Stimulated activated naive B cell treated with anti-CD40 and anti-IgM and Interleukin-4, amounts not matched to agents 10 μg/mL and 1 μg/mL and 100 μg/mL, for 72 hours (primary cell): ENCODE results near the gene ABCF3.

ENCODE experiments used
- ATAC-seq, 2 donors: fragments of 150-1000 bp; cut with Tn5 transposase; replicated peaks; 2 replicates each; pipeline ENCODE4 v1.10.0; 2021; ENCODE audit warnings: moderate library complexity in 1 of 2
- DNase-seq: peaks from one replicate; pipeline ENCODE4 v3.0.0; 2021
- H3K27ac Mint-ChIP-seq: one replicate; pipeline ENCODE4 v1.8.0; 2022; ENCODE audit warnings: mild to moderate bottlenecking, mixed read lengths
- H3K27me3 Mint-ChIP-seq, 2 donors: one replicate each; pipeline ENCODE4 v1.8.0; 2022; ENCODE audit warnings: mixed read lengths in 2 of 2
- H3K36me3 Mint-ChIP-seq, 2 donors: one replicate each; pipeline ENCODE4 v1.8.0; 2022; ENCODE audit warnings: mixed read lengths in 2 of 2, mild to moderate bottlenecking in 1 of 2
- H3K4me1 Mint-ChIP-seq, 2 donors: one replicate each; pipeline ENCODE4 v1.8.0; 2022; ENCODE audit warnings: mixed read lengths in 2 of 2, mild to moderate bottlenecking in 1 of 2
- H3K4me3 Mint-ChIP-seq, 2 donors: one replicate each; pipeline ENCODE4 v1.8.0; 2022; ENCODE audit warnings: mild to moderate bottlenecking in 2 of 2, mixed read lengths in 2 of 2, moderate library complexity in 1 of 2
- H3K9me3 Mint-ChIP-seq, 2 donors: one replicate each; pipeline ENCODE4 v1.8.0; 2022; ENCODE audit warnings: mixed read lengths in 2 of 2, mild to moderate bottlenecking in 1 of 2

The ABCF3 gene

GRCh38 chr3:184236636-184237035 is 50.6 kb downstream of the ABCF3 start:
- no peak for DNase-seq
- peaks cover 1% of the 10 kb centered on the region in 2 donors for H3K4me1 Mint-ChIP-seq
- no peaks in the 10 kb centered on the region for H3K36me3 Mint-ChIP-seq
- no peaks in the 10 kb centered on the region for H3K9me3 Mint-ChIP-seq
- no peak for ATAC-seq
- no peak overlapping the region for H3K4me3 Mint-ChIP-seq
- H3K27ac Mint-ChIP-seq = no peak overlapping the region
- H3K27me3 Mint-ChIP-seq = peaks cover 20 to 24% of the 10 kb centered on the region in 2 donors

- Mint-ChIP-seq H3K27ac (no peak overlapping the region), H3K4me1 (no peaks in the 10 kb centered on the region), H3K4me3 (no peak overlapping the region), H3K36me3 (peaks cover 2% of the 10 kb centered on the region in 2 donors), H3K27me3 (peaks cover 14 to 18% of the 10 kb centered on the region in 2 donors), H3K9me3 (no peaks in the 10 kb centered on the region)
- no peak for ATAC-seq
- no peak for DNase-seq
Measured at GRCh38 chr3:184237211-184237610, 51.2 kb downstream of the ABCF3 start.

DNA sequence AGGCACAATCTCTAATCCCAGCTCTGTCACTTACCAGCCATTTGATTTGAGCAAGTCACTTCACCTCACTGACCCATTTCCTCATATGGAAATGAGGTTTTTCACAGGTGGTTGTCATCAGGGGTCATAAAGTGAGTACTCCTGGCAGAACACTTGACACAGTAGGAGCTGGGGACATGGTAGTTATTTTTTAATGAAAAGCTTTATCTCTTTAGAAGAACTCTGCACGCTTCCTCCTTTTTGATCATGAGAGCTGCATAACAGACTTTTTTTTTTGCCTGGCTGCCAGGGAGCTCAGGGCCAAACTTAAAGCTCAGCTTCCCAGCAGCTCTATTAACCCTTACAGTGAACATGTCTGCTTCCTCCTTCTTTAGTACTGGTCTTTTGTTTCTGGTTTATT is 51.8 kb downstream of the ABCF3 start:
- ATAC-seq = no peak
- no peak for DNase-seq
- Mint-ChIP-seq H3K4me3 (no peak overlapping the region), H3K36me3 (peaks cover 6 to 8% of the 10 kb centered on the region in 2 donors), H3K27me3 (peaks cover 8 to 12% of the 10 kb centered on the region in 2 donors), H3K4me1 (no peaks in the 10 kb centered on the region), H3K27ac (no peak overlapping the region), H3K9me3 (no peaks in the 10 kb centered on the region)

- Mint-ChIP-seq H3K4me1 (no peaks in the 10 kb centered on the region), H3K36me3 (peaks cover 8 to 10% of the 10 kb centered on the region in 2 donors), H3K9me3 (no peaks in the 10 kb centered on the region), H3K4me3 (no peak overlapping the region), H3K27me3 (peaks cover 3 to 8% of the 10 kb centered on the region in 2 donors), H3K27ac (no peak overlapping the region)
- DNase-seq = no peak
- ATAC-seq = no peak
Measured at GRCh38 chr3:184238246-184238818, 52.3 kb downstream of the ABCF3 start.

- peaks cover 0 to under 1% of the 10 kb centered on the region in 2 donors for H3K27me3 Mint-ChIP-seq
- no peak for DNase-seq
- H3K4me1 Mint-ChIP-seq = peaks cover 0 to 2% of the 10 kb centered on the region in 2 donors
- H3K36me3 Mint-ChIP-seq = peaks cover 11 to 17% of the 10 kb centered on the region in 2 donors
- H3K9me3 Mint-ChIP-seq = no peaks in the 10 kb centered on the region
- no peak overlapping the region for H3K27ac Mint-ChIP-seq
- no peak for ATAC-seq
- no peak overlapping the region for H3K4me3 Mint-ChIP-seq
Measured at GRCh38 chr3:184239221-184239620, 53.2 kb downstream of the ABCF3 start.

DNA sequence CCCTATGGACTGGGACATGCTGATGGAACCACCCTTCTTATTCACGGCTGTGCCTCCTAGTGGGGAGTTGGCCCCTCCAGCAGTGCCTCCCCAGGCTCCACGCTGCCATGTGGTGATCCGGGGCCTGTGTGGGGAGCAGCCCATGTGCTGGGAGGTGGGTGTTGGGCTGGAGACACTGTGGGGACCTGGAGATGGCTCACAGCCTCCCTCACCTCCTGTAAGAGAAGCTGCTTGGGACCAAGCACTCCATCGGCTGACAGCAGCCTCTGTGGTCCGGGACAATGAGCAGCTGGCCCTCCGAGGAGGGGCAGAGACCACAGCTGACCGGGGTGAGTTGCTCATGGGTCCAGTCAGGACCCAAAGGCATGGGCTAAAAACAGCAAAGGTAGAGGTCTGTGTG is 53.7 kb downstream of the ABCF3 start:
- Mint-ChIP-seq H3K4me1 (peaks cover 0 to 4% of the 10 kb centered on the region in 2 donors), H3K27ac (peak overlapping the region; percentile 1), H3K4me3 (no peak overlapping the region), H3K36me3 (peaks cover 15 to 22% of the 10 kb centered on the region in 2 donors), H3K9me3 (no peaks in the 10 kb centered on the region), H3K27me3 (no peaks in the 10 kb centered on the region)
- DNase-seq (no peak), ATAC-seq (no peak)

- Mint-ChIP-seq H3K9me3 (no peaks in the 10 kb centered on the region), H3K27ac (no peak overlapping the region), H3K4me1 (peaks cover 0 to 7% of the 10 kb centered on the region in 2 donors), H3K36me3 (peaks cover 21 to 28% of the 10 kb centered on the region in 2 donors), H3K4me3 (no peak overlapping the region), H3K27me3 (no peaks in the 10 kb centered on the region)
- DNase-seq = no peak
- peak in 1 of 2 donors; percentile 38 for ATAC-seq
Measured at GRCh38 chr3:184240384-184241140, 54.6 kb downstream of the ABCF3 start.

DNA sequence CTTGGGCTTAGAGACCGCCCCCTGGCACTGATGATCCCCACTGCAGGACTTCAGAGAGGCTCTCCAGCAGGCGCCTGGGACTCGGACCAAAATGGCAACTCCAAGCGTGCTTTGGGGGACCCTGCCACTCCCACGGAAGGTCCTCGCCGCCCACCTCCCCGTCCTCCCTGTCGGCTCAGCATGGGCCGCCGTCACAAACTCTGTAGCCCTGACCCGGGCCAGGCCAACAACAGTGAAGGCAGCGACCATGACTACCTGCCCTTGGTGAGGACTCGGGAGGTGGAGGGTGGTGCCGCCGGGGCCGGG is 55.1 kb downstream of the ABCF3 start:
- Mint-ChIP-seq H3K36me3 (peaks cover 21 to 32% of the 10 kb centered on the region in 2 donors), H3K4me1 (peaks cover 0 to 7% of the 10 kb centered on the region in 2 donors), H3K4me3 (no peak overlapping the region), H3K9me3 (no peaks in the 10 kb centered on the region), H3K27ac (no peak overlapping the region), H3K27me3 (no peaks in the 10 kb centered on the region)
- no peak for ATAC-seq
- no peak for DNase-seq

- Mint-ChIP-seq H3K4me3 (no peak overlapping the region), H3K27ac (no peak overlapping the region), H3K27me3 (no peaks in the 10 kb centered on the region), H3K9me3 (no peaks in the 10 kb centered on the region), H3K4me1 (peaks cover 0 to 7% of the 10 kb centered on the region in 2 donors), H3K36me3 (peaks cover 21 to 33% of the 10 kb centered on the region in 2 donors)
- ATAC-seq (peak; percentile 51 to 55), DNase-seq (no peak)
Measured at GRCh38 chr3:184241447-184242296, 55.7 kb downstream of the ABCF3 start.

DNA sequence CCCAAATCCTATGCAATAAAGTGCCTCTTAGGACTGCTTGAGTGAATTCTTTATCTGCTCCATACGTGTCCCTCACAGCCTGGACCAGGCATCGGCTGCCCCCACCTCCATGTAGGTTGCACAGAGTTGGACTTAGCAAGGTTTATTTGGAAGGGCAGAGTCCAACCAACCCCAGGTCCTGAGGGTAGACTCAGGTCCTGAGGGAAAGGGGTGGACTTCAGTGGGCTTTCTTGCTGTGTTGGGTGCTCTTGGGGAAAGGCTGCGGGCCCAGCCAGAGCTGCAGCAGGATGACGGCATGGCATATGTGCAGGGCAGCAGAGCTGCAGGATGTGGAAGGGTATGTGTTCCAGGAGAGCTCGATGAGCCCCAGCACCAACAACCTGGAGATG is 56.3 kb downstream of the ABCF3 start:
- no peak overlapping the region for H3K27ac Mint-ChIP-seq
- H3K9me3 Mint-ChIP-seq = no peaks in the 10 kb centered on the region
- no peak overlapping the region for H3K4me3 Mint-ChIP-seq
- no peaks in the 10 kb centered on the region for H3K27me3 Mint-ChIP-seq
- peaks cover 0 to 7% of the 10 kb centered on the region in 2 donors for H3K4me1 Mint-ChIP-seq
- ATAC-seq = no peak
- no peak for DNase-seq
- H3K36me3 Mint-ChIP-seq = peaks cover 21 to 33% of the 10 kb centered on the region in 2 donors
